HG03108 (cell line): ENCODE results near the gene LONP1.
"Not testable (repeated sequence)": the region's sequence is repeated elsewhere in the genome, so short reads cannot be mapped to it uniquely, and the experiment has no call there.

Source experiments
- ATAC-seq: cut with Tn5 transposase; IDR thresholded peaks from one replicate; pipeline ENCODE4 v1.9.1; 2021; ENCODE audit warnings: moderate library complexity; ENCODE audit not compliant: unreplicated experiment

Gene LONP1

GRCh38 chr19:5711713-5712161 is 8.2 kb downstream of the LONP1 start:
- no peak for ATAC-seq

- no peak for ATAC-seq
These were observed 8.9 kb downstream of the LONP1 start for GRCh38 chr19:5711025-5711424.

- ATAC-seq: no peak
These were observed 12.1 kb downstream of the LONP1 start for GRCh38 chr19:5707576-5708575.

- ATAC-seq: no peak
These were observed 12.9 kb downstream of the LONP1 start for GRCh38 chr19:5706876-5707573.

- ATAC-seq: no peak
These were observed 14.4 kb downstream of the LONP1 start for GRCh38 chr19:5705552-5705951.

GRCh38 chr19:5703819-5704818 is 15.8 kb downstream of the LONP1 start:
- no peak for ATAC-seq

GRCh38 chr19:5702053-5702410 is 17.9 kb downstream of the LONP1 start:
- not testable (repeated sequence) for ATAC-seq

- ATAC-seq: no peak
These were observed 19.4 kb downstream of the LONP1 start for GRCh38 chr19:5700455-5701092.

GRCh38 chr19:5698635-5699422 is 21.1 kb downstream of the LONP1 start:
- ATAC-seq: no peak

GRCh38 chr19:5697890-5698634 is 21.9 kb downstream of the LONP1 start:
- no peak for ATAC-seq

- ATAC-seq: no peak
These were observed 22.7 kb downstream of the LONP1 start for GRCh38 chr19:5697022-5697889.

- no peak for ATAC-seq
These were observed 23.5 kb downstream of the LONP1 start for GRCh38 chr19:5696196-5697021.

GRCh38 chr19:5695649-5696195 is 24.2 kb downstream of the LONP1 start:
- ATAC-seq: no peak

GRCh38 chr19:5694956-5695648 is 24.8 kb downstream of the LONP1 start:
- no peak for ATAC-seq

- ATAC-seq: no peak
These were observed 25.6 kb downstream of the LONP1 start for GRCh38 chr19:5694167-5694955.
